GM11168 (cell line): ENCODE data around the gene TANC1.

Source experiments
- in situ Hi-C: fragments of 300-500 bp; cut with MboI; formaldehyde crosslinking; loops from one replicate; pipeline ENCODE4 v1.12.0; 2022; ENCODE audit warnings: low sequenced_read_pairs; ENCODE audit not compliant: unreplicated experiment

Gene TANC1

DNA sequence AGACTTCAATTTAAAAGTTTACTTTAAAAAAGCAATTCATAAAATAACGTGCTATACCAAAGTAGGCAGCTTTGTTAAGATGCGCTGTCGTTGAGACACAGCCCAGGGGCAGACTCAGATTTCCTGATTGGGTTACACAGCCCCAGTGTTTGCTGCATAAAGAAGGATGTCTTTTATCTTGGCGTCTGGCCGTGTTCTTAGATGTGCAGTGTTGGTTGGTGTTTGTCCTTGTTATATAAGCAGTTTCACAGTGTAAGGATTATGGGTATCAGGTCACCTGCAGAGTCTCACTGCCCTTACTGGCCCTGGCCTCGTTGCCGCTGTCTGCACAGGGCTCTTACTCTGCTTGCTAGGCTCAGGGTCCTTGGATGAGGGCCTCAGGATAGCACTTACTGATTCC lies 209.5 kb downstream of the TANC1 start:
- in situ Hi-C loops = no loop called here

- in situ Hi-C loops = no loop called here
These were observed 210.7 kb downstream of the TANC1 start for GRCh38 chr2:159179096-159179495.

GRCh38 chr2:159179696-159180095 lies 211.3 kb downstream of the TANC1 start:
- in situ Hi-C loops = no loop called here

- in situ Hi-C loops = no loop called here
These were observed 214.9 kb downstream of the TANC1 start for GRCh38 chr2:159183346-159183745.

DNA sequence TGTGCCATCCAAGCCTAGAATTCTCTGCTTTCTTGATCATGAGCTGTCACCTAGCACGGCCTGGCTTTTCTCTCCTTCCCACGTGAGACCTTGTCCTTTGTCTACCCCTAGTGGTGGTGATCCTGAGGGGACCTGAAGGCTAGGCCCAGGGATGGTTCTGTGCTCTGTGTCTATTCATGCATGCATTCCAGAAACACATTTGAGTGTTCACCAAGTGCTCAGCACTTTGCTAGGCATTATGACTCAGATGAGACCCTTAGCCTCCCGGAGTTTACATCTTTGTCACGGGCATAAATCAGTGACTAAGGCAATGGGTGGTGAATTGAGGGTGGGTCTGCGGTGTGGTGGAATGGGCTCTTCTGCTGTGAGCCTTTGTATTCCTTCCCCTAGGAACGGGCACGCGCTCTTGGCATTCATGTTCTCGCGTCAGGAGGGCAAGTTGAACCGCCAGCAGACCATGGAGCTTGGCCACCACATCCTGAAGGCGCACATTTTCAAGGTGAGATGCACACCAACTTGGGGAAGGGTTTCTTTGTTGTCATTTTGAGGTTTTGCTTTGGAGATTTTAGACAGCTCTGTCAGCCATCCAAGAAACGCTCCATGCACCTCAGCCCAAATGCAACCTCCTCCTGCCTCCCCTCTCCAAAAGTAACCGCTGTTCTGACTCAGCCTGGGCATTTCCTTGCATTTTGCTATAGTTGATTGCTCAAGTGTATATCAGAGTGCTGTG lies 217.1 kb downstream of the TANC1 start:
- in situ Hi-C loops = no loop called here

DNA sequence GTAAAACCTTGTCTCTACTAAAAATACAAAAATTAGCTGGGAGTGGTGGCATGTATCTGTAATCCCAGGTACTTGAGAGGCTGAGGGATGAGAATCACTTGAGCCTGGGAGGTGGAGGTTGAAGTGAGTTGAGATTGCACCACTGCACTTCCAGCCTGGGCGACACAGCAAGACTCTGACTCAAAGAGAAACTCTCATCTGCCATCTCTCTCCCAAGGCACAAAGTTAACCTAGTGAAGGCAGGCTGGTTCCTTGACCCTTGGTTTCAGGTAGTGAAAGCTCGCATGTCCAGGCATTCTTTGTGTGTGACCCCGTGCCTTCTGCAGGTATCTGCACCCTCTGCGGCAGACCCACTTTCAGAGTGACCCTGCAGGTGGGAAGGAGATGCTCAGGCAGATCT lies 218.0 kb downstream of the TANC1 start:
- in situ Hi-C loops = no loop called here

DNA sequence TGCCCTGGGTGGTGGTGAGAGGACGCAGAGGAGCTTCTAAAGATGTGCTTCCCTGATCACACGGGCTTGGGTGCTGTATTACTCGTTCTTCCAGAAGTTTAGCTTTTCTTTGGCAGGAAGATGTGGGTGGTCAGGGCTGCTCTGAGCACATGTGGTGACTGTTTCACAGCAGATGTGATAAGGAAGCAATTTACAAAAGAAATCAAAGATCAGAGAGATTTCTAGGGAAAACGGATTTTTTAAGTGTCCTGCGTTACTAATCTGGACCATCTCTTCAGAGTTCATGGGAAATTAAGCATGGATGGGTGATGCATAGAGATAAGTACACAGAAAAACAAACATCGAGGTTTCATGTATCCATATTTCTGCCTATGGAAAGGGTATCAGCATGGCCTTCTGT lies 218.7 kb downstream of the TANC1 start:
- in situ Hi-C loops = no loop called here

- in situ Hi-C loops = no loop called here
These were observed 220.0 kb downstream of the TANC1 start for GRCh38 chr2:159188449-159188848.

GRCh38 chr2:159192371-159192918 lies 224.0 kb downstream of the TANC1 start:
- in situ Hi-C loops = no loop called here

- in situ Hi-C loops = no loop called here
These were observed 225.4 kb downstream of the TANC1 start for GRCh38 chr2:159193791-159194190.

DNA sequence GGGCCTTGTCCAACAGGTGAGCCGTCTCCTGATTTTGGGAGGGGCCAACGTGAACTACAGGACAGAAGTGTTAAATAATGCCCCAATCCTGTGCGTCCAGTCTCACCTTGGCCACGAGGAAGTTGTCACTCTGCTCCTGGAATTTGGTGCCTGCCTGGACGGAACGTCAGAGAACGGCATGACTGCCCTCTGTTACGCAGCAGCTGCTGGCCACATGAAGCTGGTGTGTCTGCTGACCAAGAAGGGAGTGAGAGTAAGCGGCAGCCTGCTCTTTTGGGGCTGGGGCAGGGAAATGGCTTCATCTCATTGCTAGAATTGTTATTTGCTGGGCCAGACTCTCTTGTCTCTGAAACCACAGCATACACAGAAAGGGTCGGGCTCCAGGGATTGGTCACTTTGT lies 225.8 kb downstream of the TANC1 start:
- in situ Hi-C loops = no loop called here

DNA sequence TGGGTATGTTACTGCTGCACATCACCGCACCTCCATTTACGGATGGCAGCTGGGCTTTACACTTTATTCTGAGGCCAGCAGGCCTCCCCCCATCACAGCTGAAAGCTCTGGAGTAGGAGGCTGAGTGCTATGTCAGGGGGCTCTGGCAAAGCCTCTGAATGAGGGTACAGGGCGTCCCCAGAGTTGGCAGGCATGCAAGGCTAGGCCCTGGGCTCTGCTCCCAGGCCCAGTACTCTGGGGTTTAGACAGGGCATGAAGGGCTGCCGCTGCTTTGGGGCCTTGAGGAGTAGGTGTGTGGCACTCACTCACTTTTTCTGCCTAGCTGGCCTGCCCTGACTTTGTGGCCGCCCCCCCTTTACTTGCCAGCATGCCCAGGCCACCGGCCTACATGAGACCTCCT lies 227.3 kb downstream of the TANC1 start:
- in situ Hi-C loops = no loop called here

- in situ Hi-C loops = no loop called here
These were observed 228.0 kb downstream of the TANC1 start for GRCh38 chr2:159196393-159196925.

GRCh38 chr2:159199236-159199635 lies 230.8 kb downstream of the TANC1 start:
- in situ Hi-C loops = no loop called here

GRCh38 chr2:159199761-159200465 lies 231.5 kb downstream of the TANC1 start:
- in situ Hi-C loops = no loop called here

GRCh38 chr2:159200498-159200897 lies 232.1 kb downstream of the TANC1 start:
- in situ Hi-C loops = no loop called here

- in situ Hi-C loops = no loop called here
These were observed 233.1 kb downstream of the TANC1 start for GRCh38 chr2:159201360-159202063.

DNA sequence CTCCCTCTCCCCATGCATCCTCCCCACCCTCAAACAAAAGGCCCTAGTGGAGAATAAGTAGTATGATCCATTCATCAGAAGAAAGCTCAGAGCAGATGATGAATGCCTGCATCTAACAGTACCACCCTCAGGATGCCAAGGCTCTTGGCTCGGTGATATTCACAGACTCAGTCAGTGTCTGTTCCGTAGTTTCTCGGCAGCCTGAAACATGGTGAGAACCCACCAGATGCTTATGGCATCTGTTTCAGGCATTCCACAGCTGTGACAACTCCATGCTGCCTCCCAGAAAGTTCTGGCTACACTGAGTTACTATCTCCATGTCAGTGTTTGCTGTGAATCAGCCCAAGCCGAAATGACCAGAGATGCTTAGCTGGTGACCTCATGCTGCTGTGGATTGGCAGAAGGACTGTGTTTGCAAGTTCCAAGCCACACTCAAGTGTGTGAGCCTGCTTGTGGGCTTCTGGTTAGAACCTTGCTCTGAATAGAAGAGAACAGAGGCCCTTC lies 234.2 kb downstream of the TANC1 start:
- in situ Hi-C loops = no loop called here

DNA sequence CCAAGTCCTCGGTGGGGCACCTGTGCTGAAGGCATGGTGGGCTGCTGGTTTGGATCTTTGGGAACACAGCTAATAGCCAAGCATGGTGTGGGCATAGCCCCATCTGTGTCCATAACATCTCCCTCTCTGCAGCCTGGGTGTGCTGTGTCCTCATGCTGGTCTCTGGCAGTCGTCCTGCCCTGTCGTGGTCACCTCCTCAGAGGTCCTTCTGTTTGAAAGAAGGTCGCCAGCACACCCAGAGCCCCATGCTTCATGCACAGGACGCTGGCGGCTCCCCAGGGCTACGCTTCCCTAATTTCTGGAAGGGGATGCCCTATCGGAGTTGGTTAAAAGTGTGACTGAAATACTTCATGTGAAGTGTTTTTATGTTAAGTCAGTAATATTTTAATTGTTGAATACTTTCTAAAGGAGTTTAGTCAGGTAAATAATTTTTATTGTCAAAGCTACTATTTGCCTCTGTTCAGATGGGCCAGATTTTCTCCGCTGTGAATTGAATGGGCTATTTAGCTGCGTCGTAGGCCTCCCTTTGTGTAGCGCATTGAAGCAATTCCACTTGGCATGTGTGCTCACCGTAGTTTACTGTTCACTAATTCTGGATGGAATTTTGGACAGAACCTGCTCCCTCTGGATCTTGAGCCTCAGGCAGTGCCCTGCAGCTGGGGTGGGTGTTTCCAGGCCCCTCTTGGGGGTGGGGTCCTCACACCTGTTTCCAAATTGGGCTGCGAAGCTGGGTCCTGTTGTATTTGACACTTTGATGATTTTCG lies 236.1 kb downstream of the TANC1 start:
- in situ Hi-C loops = no loop called here
